ENCODE results near the gene CTSO.
"Not testable (repeated sequence)": the region's sequence is repeated elsewhere in the genome, so short reads cannot be mapped to it uniquely, and the experiment has no call there.

Gene CTSO

GRCh38 chr4:155904331-155904730, 49.3 kb downstream of the CTSO start:
- DNase-seq = no peak

DNA sequence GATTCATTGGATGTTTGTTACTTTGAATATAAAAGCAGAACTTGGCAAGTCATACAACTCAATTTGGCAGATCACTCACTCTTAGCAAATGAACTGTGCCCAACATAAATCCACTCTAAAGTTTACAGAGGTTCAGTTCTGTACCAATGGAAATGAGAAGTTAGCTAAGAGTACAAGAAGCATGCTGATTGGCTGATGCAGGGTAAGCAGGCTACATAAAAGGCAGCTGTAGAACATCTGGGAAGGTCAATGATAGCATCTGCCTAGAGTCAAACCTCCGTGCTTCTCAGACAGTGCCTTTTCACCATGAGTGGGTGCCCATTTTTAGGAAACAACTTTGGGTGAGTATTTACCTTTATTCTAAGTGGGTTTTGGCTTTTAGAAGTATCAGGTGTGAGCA, 50.2 kb downstream of the CTSO start, which contains the start of gene TDO2:
Gene TDO2 (plus strand): TSS at position 244 of the 400 bp plus-strand sequence. CDS start 63 bp downstream, at position 307.
- no peak for DNase-seq

DNA sequence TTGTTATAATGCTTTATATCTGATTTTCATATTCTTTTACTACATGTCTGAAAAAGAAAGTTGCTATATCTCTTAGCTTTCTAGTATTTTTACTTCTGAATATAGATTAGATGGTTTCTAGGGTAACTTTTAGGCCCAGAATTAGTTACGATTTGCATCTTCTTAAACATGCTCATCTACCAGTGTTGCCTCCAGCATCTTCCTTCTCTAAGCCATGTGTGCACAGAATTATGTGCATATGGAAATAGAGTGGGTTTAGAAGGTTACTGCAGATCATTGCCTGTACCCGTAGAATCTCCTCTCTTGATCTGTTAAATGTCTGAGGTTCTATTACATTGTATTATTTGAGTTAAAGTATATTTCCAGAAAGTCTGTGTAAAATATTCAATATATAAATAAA, 52.7 kb downstream of the CTSO start:
- no peak for DNase-seq

- DNase-seq = no peak
Observed at GRCh38 chr4:155900381-155900780, 53.3 kb downstream of the CTSO start.

GRCh38 chr4:155899891-155900290, 53.8 kb downstream of the CTSO start:
- no peak for DNase-seq

DNA sequence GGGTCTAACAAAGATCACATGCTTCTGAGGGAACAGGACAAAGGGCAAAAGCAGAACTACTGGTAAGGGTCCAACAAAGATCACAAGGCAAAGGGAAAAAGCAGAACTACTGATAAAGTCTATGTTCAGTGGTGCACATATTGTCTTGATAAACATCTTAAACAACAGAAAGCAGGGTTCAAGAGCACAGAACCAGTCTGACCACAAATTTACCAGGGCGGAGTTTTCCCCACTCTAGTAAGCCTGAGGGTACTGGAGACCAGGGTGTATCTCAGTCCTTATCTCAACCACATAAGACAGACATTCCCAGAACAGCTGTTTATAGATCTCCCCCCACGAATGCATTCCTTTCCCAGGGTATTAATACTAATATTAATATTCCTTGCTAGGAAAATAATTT, 55.3 kb downstream of the CTSO start:
- not testable (repeated sequence) for DNase-seq

DNA sequence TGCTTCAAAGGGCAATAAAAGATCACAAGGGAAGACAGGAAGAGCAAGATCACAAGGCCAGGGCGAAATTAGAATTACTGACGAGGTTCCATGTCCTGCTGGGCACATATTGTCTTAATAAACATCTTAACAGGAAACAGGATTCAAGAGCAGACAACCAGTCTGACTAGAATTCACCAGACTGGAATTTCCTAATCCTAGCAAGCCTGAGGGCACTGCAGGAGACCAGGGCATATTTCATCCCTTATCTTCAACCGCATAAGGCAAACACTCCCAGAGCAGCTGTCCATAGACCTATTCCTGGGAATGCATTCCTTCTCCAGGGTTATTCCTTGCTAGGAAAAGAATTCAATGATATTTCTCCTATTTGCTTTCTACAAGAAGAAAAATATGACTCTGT, 62.6 kb downstream of the CTSO start:
- no peak for DNase-seq

- DNase-seq = no peak
Observed at GRCh38 chr4:155889946-155890345, 63.7 kb downstream of the CTSO start.

DNA sequence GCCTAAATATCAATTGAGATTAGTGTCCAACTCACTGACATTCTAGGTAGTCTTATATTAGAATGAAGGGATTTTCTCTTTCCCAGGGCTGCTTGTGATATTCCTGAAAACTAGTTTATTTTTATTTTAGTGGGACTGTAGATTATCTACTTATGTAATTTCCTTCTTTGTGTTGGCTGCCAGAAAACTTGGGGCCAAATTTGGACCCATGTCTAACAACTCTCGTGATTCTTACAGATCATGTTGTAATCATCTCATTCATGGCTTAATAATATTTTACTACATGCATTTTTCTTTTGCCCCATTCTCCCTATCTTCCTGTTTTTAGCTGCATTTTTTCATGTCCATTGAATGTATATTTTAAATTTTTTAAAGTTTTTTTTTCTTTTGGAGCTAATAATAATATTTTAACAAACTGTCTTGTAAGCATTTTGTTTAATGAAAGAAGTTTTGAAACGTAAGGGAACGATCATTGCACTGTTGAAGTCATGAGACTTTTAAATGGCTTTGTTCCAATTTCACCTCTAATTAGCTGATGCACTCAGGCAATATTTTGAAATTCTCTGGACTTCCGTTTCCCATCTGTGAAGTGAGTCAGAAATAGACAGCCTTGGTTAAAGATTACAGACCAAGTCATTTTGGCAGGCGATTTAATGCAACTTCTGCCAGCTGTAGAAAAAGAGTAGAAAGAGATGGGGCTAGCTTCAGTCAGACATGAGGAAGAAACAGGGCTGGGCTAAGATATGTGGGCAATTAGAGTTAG, 64.5 kb downstream of the CTSO start:
- DNase-seq = no peak

GRCh38 chr4:155887847-155888570, 65.7 kb downstream of the CTSO start:
- DNase-seq = no peak

DNA sequence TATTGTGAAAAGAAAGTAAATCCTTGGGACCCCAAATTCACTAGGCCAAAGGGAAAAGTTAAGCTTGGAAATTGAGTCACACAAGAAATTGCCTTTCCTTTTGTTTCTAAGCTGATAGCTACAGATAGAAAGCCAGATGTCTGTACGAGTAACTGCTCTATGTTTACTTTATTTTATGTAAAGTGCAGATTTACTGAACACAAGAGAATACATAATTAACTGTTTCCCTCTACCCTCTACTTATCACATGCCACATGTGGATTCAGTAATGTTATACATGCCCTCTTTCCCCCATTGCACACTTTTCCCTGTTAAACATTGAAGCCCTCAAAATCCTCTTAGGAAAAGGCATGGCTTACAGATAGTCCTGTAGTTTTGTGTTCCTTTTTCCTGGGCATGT, 66.6 kb downstream of the CTSO start:
- DNase-seq = no peak

GRCh38 chr4:155885666-155886065, 68.0 kb downstream of the CTSO start:
- DNase-seq = no peak

DNA sequence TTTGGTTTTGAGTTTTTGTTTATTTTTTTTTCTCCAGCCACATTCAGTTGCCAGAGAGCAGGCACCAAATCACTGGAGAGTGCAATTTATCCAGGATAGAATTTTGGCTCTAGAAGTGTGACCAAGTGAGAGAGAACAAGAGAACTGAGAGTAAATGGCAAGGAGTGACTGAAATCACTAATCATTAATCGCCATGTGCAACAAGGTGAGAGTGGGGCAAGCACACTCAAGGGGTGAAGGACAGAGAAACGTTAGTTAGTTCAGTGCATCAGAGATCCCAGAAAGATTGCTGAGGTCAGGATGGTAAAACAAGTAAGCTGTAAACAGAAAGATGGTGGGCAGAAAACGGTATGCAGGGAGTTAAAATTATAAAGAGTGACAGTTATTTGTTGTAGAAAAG, 69.8 kb downstream of the CTSO start:
- DNase-seq = no peak

DNA sequence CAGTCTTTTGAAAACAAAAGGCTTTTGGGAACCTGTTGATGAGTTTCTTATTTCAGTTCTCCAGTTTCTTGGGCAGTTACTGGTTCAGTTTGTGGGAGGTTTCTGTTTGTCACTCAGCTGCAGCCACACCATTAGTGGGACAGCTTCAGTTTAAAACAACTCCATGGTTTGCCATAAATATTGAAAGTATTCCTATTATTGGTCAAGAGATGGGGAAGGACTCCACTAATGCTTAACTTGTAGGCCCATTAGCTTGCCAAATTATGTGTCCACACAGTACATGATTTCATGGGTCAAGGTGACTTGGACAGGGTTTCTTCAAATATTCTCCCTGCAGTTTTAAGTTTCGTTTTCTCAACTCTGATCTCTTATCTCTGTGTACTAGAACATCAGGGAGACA, 72.1 kb downstream of the CTSO start:
- DNase-seq = no peak

- DNase-seq = no peak
Observed at GRCh38 chr4:155879767-155880166, 73.9 kb downstream of the CTSO start.

DNA sequence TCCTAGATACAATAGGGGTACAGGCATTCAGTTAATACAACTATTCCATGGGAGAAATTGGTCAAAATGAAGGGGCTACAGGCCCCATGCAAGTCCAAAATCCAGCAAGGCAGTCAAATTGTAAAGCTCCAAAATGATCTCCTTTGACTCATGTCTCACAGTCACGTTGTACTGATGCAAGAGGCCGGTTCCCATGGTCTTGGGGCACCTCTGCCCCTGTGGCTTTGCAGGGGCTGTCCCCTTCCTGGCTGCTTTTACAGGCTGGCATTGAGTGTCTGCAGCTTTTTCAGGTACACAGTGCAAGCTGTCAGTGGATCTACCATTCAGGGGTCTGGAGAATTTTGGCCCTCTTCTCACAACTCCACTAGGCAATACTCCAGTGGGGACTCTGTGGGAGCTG, 75.1 kb downstream of the CTSO start:
- no peak for DNase-seq

GRCh38 chr4:155877971-155878370, 75.7 kb downstream of the CTSO start:
- DNase-seq = no peak

DNA sequence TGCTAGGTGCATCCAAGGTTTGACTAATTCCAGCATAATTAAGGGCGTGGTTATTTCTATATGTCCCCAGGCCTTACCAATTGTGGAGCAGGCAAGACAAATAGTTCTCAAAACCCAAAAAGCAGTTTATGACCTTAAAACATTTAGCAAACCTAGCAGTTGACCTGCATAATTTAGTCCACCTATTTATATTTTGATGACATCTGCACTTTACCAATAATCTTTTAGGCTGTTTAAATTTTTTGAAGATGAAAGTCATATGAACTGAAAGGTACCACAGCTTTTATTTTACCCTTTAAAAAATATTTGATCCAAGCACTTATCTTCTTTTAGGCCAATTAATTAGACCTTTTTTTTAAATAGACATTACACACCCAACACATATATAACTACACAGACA, 77.8 kb downstream of the CTSO start:
- no peak for DNase-seq
